ENCODE data around the gene NDC1.
A peak's percentile ranks its signal among the peaks of the same experiment; 100 is the strongest.

Gene NDC1

DNA sequence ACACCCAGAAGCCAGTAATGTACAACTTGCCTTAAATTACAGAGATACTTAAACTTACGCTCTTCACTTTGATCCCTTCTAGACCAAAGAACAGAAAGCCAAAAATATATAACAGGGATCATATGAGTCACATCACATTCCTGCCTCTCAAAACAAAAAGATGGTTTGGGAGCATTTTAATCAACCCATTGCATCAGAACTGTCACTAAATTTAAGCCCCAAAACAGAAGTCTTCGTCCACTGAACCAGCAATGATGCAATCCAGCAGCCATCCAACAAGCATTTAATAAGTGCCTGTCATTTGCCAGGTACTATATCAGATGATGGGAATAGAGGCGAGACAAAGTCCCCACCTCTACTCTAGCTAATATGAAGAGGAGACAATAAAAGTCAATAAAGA lies 56.4 kb downstream of the NDC1 start:
- TF ChIP-seq, protein P1, sequence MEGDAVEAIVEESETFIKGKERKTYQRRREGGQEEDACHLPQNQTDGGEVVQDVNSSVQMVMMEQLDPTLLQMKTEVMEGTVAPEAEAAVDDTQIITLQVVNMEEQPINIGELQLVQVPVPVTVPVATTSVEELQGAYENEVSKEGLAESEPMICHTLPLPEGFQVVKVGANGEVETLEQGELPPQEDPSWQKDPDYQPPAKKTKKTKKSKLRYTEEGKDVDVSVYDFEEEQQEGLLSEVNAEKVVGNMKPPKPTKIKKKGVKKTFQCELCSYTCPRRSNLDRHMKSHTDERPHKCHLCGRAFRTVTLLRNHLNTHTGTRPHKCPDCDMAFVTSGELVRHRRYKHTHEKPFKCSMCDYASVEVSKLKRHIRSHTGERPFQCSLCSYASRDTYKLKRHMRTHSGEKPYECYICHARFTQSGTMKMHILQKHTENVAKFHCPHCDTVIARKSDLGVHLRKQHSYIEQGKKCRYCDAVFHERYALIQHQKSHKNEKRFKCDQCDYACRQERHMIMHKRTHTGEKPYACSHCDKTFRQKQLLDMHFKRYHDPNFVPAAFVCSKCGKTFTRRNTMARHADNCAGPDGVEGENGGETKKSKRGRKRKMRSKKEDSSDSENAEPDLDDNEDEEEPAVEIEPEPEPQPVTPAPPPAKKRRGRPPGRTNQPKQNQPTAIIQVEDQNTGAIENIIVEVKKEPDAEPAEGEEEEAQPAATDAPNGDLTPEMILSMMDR (conservative IDR thresholded peaks at IDR 0.05), result no peak
- H3K27ac ChIP-seq, result no peak overlapping the region

DNA sequence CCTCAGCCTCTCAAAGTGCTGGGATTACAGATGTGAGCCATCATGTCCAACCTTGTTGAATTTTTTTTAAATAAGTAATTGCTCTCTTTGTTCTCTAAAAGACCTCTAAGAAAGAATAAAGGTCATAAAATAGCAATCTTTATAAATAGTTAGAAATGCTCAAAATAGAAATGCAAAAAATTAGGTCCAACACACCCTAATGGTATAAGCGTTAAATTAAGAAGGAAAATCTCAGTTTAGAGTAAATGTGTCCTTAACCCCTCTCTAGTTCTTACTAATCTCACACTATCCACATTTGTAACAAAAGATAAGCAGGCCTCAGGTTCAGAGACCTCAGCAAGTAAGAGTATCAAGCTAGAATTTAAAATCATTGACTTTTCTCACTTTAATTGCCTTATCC lies 60.8 kb downstream of the NDC1 start:
- no peak overlapping the region for H3K27ac ChIP-seq
- TF ChIP-seq, protein P1 (conservative IDR thresholded peaks at IDR 0.05), result no peak

DNA sequence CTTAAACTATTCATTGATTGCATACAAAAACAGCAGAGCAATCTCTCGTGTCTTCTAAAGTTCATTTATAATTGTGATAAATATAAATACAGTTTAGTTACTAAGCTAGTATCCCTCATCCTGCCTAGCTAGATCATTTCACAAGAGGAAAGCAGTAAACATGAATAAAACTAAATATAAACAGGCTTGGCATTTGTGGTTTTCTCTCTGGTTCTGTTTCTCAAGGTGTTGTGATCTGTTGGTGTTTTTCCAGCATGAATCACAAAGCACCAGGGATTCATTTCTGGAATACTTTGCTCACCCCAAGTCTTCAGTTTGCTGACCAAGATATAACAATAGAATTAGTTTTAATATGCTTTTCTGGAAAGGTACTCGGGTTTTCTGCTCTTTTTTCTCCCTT lies 66.4 kb downstream of the NDC1 start:
- TF ChIP-seq, protein P1 (conservative IDR thresholded peaks at IDR 0.05), result no peak
- no peak overlapping the region for H3K27ac ChIP-seq

DNA sequence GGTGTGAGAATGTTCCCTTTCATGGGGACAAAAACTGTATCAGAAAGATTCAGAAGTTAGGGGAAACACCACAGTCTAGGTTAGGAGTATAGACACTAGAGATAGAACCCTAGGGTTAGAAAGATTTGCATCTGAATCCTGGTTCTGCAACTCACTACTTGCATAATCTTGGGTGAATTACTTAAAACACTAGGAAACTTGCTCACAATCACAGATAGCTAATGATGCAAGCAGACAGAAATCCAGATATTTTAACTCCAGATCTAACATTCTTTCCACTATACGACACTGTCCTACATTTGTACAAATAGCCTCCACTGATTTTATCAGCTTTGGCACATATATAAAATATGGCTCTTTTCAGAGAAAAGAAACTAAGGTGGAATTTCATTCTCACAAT lies 68.3 kb downstream of the NDC1 start:
- H3K27ac ChIP-seq, result no peak overlapping the region
- TF ChIP-seq, protein P1 (conservative IDR thresholded peaks at IDR 0.05), result no peak

DNA sequence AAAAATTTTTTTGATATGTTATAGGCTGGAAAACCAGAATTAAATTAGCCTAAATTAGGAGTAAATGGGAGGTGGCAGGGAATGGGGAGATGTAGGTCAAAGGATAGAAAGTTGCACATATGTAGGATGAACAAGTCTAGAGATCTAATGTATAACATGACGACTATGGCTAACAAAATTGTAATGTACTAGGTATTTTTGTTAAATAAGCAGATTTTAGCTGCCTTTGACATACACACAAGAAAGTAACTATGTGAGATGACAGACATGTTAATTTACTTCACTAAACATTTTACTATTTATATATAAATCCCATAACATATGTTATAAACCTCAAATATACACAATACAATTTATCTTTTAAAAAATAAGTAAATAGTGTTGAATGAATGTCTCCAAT lies 68.9 kb downstream of the NDC1 start:
- H3K27ac ChIP-seq, result no peak overlapping the region
- TF ChIP-seq, protein P1 (conservative IDR thresholded peaks at IDR 0.05), result no peak

DNA sequence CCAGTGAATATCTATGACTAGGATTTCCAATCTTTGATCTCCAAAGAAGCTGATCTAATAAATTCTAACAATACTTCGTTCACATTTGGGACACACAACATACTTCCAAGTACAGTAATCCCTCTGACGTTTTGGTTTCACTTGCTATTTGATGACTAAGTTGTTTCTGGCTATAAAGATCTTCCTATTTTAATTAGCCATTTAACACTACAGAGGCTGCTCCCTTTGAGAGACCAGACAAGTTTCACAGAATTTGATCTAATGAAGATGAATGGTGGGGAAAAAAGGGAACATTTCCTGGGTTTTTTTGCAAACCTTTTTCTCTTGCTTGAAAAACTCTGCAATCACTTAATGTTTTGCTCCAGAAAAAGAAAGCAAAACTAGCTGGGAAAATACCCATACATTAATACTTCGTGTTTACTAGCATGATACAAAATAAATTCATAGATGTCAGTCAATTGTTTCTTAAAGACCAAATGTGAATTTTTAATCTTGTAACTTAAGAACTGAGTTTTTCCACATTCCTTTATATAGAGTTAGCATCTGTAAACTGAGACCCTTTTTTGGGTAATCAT lies 71.2 kb downstream of the NDC1 start:
- TF ChIP-seq, protein P1 (conservative IDR thresholded peaks at IDR 0.05), result no peak
- H3K27ac ChIP-seq, result no peak overlapping the region

DNA sequence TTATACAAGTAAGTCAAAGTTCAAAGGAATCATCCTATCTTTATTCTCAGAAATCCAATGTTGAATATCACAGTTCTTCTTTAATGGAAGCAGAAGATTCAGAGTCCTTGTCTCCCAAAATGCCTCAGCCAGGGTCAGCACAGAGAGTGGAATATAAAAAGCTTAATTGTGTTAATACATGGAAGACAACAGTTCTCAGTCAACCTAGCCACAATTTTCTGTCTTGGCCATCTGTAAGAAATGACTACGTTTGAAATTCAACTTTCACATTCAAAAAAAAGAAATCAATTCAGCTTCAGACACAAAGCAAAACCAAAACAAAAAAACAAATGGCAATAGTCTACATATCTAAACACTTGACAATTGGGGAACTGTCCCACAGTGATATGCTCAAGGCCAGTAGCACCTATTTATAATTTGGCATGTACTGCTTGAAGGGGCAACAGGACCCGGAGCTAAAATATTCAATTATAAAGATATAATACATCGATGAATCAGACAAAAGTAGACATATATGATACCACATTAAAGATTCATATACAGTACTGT lies 71.8 kb downstream of the NDC1 start:
- H3K27ac ChIP-seq, result peak overlapping the region; percentile 11; the same call in 1 of the 2 replicates
- TF ChIP-seq, protein P1 (conservative IDR thresholded peaks at IDR 0.05), result no peak
